Measurements from ENCODE around the gene MMP23B. TPM values are rescaled to one million over a fixed set of nuclear protein-coding genes. Genes with fewer than 3 reads are reported as not detected.
A peak's percentile ranks its signal among the peaks of the same experiment; 100 is the strongest.

Gene MMP23B
- total RNA-seq, 1 donor from 2014 or later, result 4.7 TPM

- DNase-seq (ENCODE audit: low spot score), result no peak
- H3F3A ChIP-seq (ENCODE audit: low read depth), result peaks cover 19% of the 10 kb centered on the region
- H3K9me3 Mint-ChIP-seq, result no peaks in the 10 kb centered on the region
- H3K27me3 Mint-ChIP-seq (ENCODE audit: insufficient read depth, low read depth), result peaks cover 2% of the 10 kb centered on the region
- peaks cover 30% of the 10 kb centered on the region for H3K79me2 ChIP-seq (ENCODE audit: low read depth)
- peak overlapping the region; percentile 95 for H3K4me3 Mint-ChIP-seq
- H3K4me1 Mint-ChIP-seq, result peaks cover 26% of the 10 kb centered on the region
- H3K27ac ChIP-seq, result no peak overlapping the region
- H3K27me3 ChIP-seq, result no peaks in the 10 kb centered on the region
- no peak overlapping the region for H2AFZ ChIP-seq (replicated peaks)
- peaks cover 8% of the 10 kb centered on the region for H3K36me3 Mint-ChIP-seq
- no peak overlapping the region for H3K9ac ChIP-seq
- H3K9me3 ChIP-seq (ENCODE audit: low read depth), result no peaks in the 10 kb centered on the region
- TF ChIP-seq EZH2phosphoT487 (IDR thresholded peaks at IDR 0.05) (no peak), EZH2 (IDR thresholded peaks at IDR 0.05) (no peak)
- TF ChIP-seq, protein P1, sequence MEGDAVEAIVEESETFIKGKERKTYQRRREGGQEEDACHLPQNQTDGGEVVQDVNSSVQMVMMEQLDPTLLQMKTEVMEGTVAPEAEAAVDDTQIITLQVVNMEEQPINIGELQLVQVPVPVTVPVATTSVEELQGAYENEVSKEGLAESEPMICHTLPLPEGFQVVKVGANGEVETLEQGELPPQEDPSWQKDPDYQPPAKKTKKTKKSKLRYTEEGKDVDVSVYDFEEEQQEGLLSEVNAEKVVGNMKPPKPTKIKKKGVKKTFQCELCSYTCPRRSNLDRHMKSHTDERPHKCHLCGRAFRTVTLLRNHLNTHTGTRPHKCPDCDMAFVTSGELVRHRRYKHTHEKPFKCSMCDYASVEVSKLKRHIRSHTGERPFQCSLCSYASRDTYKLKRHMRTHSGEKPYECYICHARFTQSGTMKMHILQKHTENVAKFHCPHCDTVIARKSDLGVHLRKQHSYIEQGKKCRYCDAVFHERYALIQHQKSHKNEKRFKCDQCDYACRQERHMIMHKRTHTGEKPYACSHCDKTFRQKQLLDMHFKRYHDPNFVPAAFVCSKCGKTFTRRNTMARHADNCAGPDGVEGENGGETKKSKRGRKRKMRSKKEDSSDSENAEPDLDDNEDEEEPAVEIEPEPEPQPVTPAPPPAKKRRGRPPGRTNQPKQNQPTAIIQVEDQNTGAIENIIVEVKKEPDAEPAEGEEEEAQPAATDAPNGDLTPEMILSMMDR (IDR thresholded peaks at IDR 0.05), result no peak
- H3K4me1 ChIP-seq, result peaks cover 11% of the 10 kb centered on the region
- H4K20me1 ChIP-seq (ENCODE audit: low read depth), result peaks cover 37% of the 10 kb centered on the region
- H3K27ac Mint-ChIP-seq, result no peak overlapping the region
- H3K4me3 ChIP-seq, result peak overlapping the region; percentile 92
- peak overlapping the region; percentile 81 for H3K4me2 ChIP-seq
- no peaks in the 10 kb centered on the region for H3K36me3 ChIP-seq
These were observed 18.4 kb upstream of the MMP23B start for GRCh38 chr1:1613509-1614082.

GRCh38 chr1:1614204-1614953 is 17.6 kb upstream of the MMP23B start:
- Histone ChIP-seq H3K9me3 (ENCODE audit: low read depth) (no peaks in the 10 kb centered on the region), H3K4me1 (peaks cover 11% of the 10 kb centered on the region), H3K4me3 (peak overlapping the region; percentile 92), H3K27me3 (no peaks in the 10 kb centered on the region), H3K36me3 (no peaks in the 10 kb centered on the region), H4K20me1 (ENCODE audit: low read depth) (peaks cover 37% of the 10 kb centered on the region), H3K27ac (no peak overlapping the region), H3K79me2 (ENCODE audit: low read depth) (peaks cover 30% of the 10 kb centered on the region), H2AFZ (replicated peaks) (no peak overlapping the region), H3K4me2 (peak overlapping the region; percentile 81), H3F3A (ENCODE audit: low read depth) (peaks cover 19% of the 10 kb centered on the region), H3K9ac (peak overlapping the region; percentile 0)
- TF ChIP-seq EZH2 (IDR thresholded peaks at IDR 0.05) (no peak), EZH2phosphoT487 (IDR thresholded peaks at IDR 0.05) (no peak)
- TF ChIP-seq, protein P1 (IDR thresholded peaks at IDR 0.05), result no peak
- H3K27ac Mint-ChIP-seq, result peak overlapping the region; percentile 86
- peaks cover 2% of the 10 kb centered on the region for H3K27me3 Mint-ChIP-seq (ENCODE audit: insufficient read depth, low read depth)
- H3K4me1 Mint-ChIP-seq, result peaks cover 26% of the 10 kb centered on the region
- no peak for DNase-seq (ENCODE audit: low spot score)
- H3K4me3 Mint-ChIP-seq, result peak overlapping the region; percentile 95
- peaks cover 8% of the 10 kb centered on the region for H3K36me3 Mint-ChIP-seq
- no peaks in the 10 kb centered on the region for H3K9me3 Mint-ChIP-seq

DNA sequence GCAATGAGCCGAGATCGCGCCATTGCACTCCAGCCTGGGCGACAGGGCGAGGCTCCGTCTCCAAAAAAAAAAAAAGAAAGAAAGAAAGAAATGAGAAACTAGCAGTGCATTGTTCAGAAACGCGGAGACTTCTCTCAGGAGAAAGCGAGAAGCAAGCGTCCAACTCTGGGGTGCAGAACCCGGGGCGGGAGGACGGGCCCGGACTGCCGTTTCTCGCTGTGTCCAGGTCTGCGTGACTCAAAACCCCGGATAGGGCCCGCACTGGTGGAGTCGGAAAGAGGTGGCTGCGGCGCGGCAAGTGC is 17.1 kb upstream of the MMP23B start:
- H3K4me1 ChIP-seq, result peaks cover 11% of the 10 kb centered on the region
- H3K9me3 Mint-ChIP-seq, result no peaks in the 10 kb centered on the region
- peak overlapping the region; percentile 86 for H3K27ac Mint-ChIP-seq
- H3K27me3 ChIP-seq, result no peaks in the 10 kb centered on the region
- no peaks in the 10 kb centered on the region for H3K9me3 ChIP-seq (ENCODE audit: low read depth)
- peaks cover 8% of the 10 kb centered on the region for H3K36me3 Mint-ChIP-seq
- DNase-seq (ENCODE audit: low spot score), result no peak
- peaks cover 26% of the 10 kb centered on the region for H3K4me1 Mint-ChIP-seq
- H4K20me1 ChIP-seq (ENCODE audit: low read depth), result peaks cover 37% of the 10 kb centered on the region
- H3K36me3 ChIP-seq, result no peaks in the 10 kb centered on the region
- peak overlapping the region; percentile 92 for H3K4me3 ChIP-seq
- peaks cover 30% of the 10 kb centered on the region for H3K79me2 ChIP-seq (ENCODE audit: low read depth)
- peak overlapping the region; percentile 95 for H3K4me3 Mint-ChIP-seq
- peak overlapping the region; percentile 81 for H3K4me2 ChIP-seq
- H2AFZ ChIP-seq (replicated peaks), result no peak overlapping the region
- H3K27ac ChIP-seq, result no peak overlapping the region
- H3K9ac ChIP-seq, result peak overlapping the region; percentile 0
- peaks cover 2% of the 10 kb centered on the region for H3K27me3 Mint-ChIP-seq (ENCODE audit: insufficient read depth, low read depth)
- peaks cover 18% of the 10 kb centered on the region for H3F3A ChIP-seq (ENCODE audit: low read depth)
- TF ChIP-seq EZH2 (IDR thresholded peaks at IDR 0.05) (no peak), EZH2phosphoT487 (IDR thresholded peaks at IDR 0.05) (no peak)
- TF ChIP-seq, protein P1 (IDR thresholded peaks at IDR 0.05), result no peak
